HG02852 (cell line): ENCODE data around the gene CDKL1.
"Not testable (repeated sequence)": the region's sequence is repeated elsewhere in the genome, so short reads cannot be mapped to it uniquely, and the experiment has no call there.

Experiments used
- ATAC-seq: cut with Tn5 transposase; IDR thresholded peaks from one replicate; pipeline ENCODE4 v1.9.1; 2021; ENCODE audit warnings: mild to moderate bottlenecking, moderate library complexity; ENCODE audit not compliant: unreplicated experiment

CDKL1 gene

GRCh38 chr14:50359631-50360030 lies 37.0 kb downstream of the CDKL1 start:
- ATAC-seq = no peak

GRCh38 chr14:50357753-50358395 lies 38.8 kb downstream of the CDKL1 start:
- ATAC-seq = no peak

GRCh38 chr14:50357124-50357523 lies 39.6 kb downstream of the CDKL1 start:
- ATAC-seq = no peak

- ATAC-seq = not testable (repeated sequence)
These were observed 40.4 kb downstream of the CDKL1 start for GRCh38 chr14:50356283-50356682.

- no peak for ATAC-seq
These were observed 41.0 kb downstream of the CDKL1 start for GRCh38 chr14:50355692-50356091.

- no peak for ATAC-seq
These were observed 42.2 kb downstream of the CDKL1 start for GRCh38 chr14:50354527-50354926.

- no peak for ATAC-seq
These were observed 43.6 kb downstream of the CDKL1 start for GRCh38 chr14:50353126-50353525.

- no peak for ATAC-seq
These were observed 44.1 kb downstream of the CDKL1 start for GRCh38 chr14:50352584-50352983.

GRCh38 chr14:50350975-50351374 lies 45.7 kb downstream of the CDKL1 start:
- no peak for ATAC-seq

GRCh38 chr14:50348933-50349332 lies 47.7 kb downstream of the CDKL1 start:
- no peak for ATAC-seq

- ATAC-seq = no peak
These were observed 49.2 kb downstream of the CDKL1 start for GRCh38 chr14:50347521-50347920.

GRCh38 chr14:50345846-50346422 lies 50.7 kb downstream of the CDKL1 start:
- no peak for ATAC-seq

- no peak for ATAC-seq
These were observed 51.7 kb downstream of the CDKL1 start for GRCh38 chr14:50344876-50345563.

GRCh38 chr14:50344116-50344775 lies 52.4 kb downstream of the CDKL1 start:
- ATAC-seq = peak; percentile 83

- ATAC-seq = no peak
These were observed 53.2 kb downstream of the CDKL1 start for GRCh38 chr14:50343434-50343833.

GRCh38 chr14:50342221-50343078 lies 54.2 kb downstream of the CDKL1 start:
- ATAC-seq = peak; percentile 43

GRCh38 chr14:50340963-50341362 lies 55.7 kb downstream of the CDKL1 start:
- ATAC-seq = no peak

- no peak for ATAC-seq
These were observed 56.6 kb downstream of the CDKL1 start for GRCh38 chr14:50340045-50340444.

- no peak for ATAC-seq
These were observed 57.4 kb downstream of the CDKL1 start for GRCh38 chr14:50339178-50339804.

GRCh38 chr14:50338587-50338986 lies 58.1 kb downstream of the CDKL1 start:
- ATAC-seq = no peak
